NB4 (cell line): ENCODE results near the gene NRCAM.

Experiments used
- CTCF ChIP-seq: IDR thresholded peaks from one replicate; pipeline ENCODE4 v1.5.1; 2012; ENCODE audit warnings: low read depth, low read length
- MAX ChIP-seq: IDR thresholded peaks from 2 replicates; pipeline ENCODE4 v1.6.1; 2011; ENCODE audit warnings: low read depth, low read length
- MYC ChIP-seq: IDR thresholded peaks from 2 replicates; pipeline ENCODE4 v1.6.1; 2011; ENCODE audit warnings: low read depth, low read length
- POLR2A ChIP-seq: IDR thresholded peaks from 2 replicates; pipeline ENCODE4 v1.6.1; 2011; ENCODE audit warnings: mild to moderate bottlenecking; ENCODE audit not compliant: insufficient read length; ENCODE audit errors: extremely low read depth

- no peak for TF ChIP-seq CTCF
- no peak for TF ChIP-seq POLR2A
- no peak for TF ChIP-seq MAX
- TF ChIP-seq MYC, result no peak
Measured at GRCh38 chr7:108499566-108499965, 43.3 kb upstream of the NRCAM start.
